NOMO-1 treated with DMSO at 0.1 percent for 48 hours (cell line): Measurements from ENCODE around the gene GSX1.
"Not testable (repeated sequence)": the region's sequence is repeated elsewhere in the genome, so short reads cannot be mapped to it uniquely, and the experiment has no call there.

Experiments
- DNase-seq: peaks from one replicate; lab custom pipeline; 2025; ENCODE audit not compliant: unreplicated experiment; lab: John Stamatoyannopoulos, UW

GSX1 gene

DNA sequence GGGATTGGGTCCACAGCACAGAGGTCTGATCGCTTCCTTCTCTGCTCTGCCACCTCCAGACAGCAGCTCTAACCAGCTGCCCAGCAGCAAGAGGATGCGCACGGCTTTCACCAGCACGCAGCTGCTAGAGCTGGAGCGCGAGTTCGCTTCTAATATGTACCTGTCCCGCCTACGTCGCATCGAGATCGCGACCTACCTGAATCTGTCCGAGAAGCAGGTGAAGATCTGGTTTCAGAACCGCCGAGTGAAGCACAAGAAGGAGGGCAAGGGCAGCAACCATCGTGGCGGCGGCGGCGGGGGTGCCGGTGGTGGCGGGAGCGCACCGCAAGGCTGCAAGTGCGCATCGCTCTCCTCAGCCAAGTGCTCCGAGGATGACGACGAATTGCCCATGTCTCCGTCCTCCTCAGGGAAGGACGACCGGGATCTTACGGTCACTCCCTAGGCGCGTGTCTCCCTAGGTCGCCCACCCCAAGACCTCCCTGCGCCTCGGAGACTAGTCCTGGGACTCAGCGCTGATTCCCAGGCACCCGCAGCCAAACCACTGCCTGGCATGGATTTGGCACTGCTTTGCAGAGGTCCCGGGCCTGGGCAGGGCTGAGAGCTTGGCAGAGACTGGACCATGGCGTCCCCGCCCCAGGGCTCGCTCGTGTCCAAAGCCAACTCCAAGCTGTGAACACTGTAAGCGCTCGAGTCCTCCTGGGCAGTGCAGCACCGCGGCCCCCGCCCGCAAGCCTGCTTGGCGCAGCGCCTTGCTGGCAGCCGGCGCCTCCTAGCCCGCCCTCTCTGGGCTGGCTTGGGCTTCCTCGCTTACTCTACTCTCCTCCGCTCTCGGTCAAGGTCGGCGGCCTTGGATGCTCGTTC, 1.5 kb downstream of the GSX1 start:
- DNase-seq = no peak

DNA sequence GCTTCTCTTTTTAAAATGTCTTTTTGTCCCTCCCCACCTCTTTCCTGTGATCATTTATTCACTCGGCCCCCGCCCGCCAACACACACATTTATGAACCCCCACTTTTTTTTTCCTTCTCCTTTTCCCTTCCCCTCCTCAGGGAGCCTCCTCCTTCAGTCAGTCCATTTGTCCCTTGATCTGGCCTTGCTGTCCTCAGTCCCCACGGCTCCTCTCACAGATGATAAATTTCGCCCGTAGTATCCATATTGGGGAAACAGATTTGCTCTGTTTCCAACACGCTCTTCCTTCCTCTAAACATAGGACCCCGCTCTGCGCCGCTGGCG, 2.0 kb downstream of the GSX1 start:
- no peak for DNase-seq

DNA sequence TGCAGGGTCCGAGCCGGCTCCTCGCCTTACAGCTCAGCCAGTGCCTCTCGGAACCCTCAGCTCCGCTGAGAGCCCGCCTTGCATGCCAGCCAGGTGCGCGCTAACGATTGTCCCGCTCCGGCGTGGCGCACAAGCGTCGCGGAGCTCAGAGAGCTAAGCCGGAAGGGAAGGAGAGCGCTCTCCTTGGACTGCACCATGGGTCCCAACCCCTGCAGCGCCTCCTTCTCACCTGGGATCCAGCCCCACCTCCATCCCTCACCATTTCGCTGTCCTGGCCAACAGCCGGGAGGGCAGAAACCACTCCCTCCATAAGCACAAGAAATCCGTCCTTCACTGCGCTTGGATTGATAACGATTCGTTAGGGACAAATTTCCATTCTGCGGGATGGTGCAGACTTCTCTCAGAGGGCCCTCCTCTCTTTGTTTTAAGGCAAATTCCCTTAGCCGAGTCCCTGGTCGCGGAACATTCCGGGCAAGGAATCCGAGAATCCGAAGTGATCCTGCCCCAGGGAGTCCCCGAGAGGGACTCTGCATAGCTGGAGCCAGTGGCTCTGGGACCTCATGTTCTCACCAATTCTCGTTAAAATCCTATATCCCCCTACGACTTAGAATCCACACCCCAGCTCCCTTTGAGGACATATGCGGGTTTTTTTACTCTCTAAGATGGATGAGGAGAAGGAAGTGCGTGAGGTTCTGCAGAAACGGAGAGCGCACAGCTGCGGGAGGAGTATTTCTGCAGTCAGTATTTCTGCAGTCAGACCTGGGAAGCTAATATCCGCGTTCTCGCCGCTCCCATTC, 2.8 kb downstream of the GSX1 start:
- DNase-seq = no peak

DNA sequence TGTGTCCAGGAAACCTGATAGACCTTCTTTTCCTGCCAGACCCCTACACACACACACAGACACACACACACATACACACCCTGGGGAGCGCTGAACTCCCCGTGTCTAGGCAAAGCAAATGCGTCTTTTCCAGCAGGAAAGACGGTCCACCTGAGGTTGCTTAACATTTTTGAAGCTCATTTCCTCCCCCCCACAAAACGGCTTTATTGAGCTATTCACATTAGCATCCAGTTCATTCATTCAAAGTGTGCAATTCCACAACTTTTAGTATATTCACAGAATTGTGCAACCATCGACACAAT, 3.4 kb downstream of the GSX1 start:
- no peak for DNase-seq

DNA sequence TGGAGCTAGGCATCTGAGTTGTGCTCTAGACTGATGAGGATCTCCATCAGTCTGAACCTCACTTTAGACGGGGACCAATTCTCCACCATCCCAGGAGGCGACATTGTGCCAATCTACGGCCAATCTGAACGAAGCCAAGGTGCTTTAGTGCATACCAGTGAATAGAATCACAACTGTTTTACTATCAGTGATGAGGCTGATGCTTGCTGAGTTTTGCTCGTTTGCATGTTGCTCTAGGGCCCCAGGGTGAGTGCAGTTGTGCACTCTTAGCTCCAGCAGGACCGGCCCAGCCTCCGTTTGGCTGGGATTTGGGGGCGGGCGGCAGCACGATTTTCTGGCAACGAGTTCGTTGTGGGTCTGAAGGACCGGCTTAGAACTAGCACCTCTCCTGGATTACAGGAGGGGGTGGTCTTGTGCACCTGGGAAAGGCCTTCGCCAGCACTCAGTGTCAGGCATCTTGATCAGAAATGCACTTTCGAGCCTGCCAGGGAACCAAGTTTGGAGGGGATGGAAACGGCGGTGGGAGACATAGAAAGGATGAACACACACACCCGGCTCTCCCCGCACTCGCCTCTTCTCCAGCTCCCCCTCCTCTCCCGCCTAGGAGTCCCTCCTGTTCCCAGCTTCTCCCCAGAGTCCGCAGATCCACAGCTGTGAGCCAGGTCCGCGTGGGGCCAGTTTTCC, 4.4 kb downstream of the GSX1 start:
- no peak for DNase-seq

DNA sequence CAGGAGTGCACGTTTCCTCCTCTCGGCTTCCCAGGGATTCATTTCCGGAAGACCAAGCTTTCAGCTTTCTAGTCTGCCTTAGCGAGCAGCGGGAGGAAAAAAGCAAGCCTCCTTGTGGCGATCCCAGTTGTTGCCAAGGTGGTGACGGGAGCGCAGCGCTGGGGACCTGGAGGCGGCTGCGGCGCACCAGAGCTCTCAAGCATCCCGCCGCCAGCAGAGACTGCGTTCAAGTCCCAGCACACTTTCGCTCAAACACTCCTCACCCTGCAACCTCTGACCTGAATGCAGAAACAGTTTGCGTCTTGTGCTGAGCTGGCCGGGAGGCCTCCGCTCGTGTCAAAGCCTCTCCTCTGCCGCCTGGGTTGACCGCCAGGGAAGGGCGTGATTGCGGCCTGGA, 4.9 kb downstream of the GSX1 start:
- no peak for DNase-seq

DNA sequence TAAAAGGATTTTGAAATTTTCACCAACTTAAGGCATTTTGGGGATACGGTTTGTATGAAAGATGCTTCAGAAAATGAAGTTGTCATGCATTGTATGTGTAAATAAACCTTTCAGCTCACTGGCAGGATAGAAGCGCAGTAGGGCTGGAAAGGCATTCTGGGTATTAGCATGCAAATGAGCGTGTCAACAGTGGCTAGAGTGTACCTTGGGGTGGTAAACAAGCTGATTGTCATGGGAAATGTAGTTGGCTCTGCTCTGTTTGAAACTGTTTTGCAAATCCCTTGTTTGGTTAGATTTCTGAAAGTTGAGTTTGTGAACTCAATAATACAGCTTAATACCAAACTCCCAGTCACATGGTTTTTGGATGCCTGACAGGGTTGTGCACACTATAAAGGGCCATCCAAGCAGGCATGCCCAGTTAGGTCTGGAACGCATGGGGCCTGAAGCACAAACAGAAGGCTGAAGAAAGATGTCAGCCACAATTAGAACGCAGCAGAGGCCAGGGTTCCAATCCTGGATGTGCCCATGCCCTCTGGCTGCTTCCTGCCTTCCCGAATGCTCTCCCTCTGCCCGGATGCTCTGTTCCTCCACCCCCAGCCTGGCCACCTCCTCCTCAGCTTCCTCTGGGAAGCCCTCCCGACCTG, 14.6 kb downstream of the GSX1 start:
- no peak for DNase-seq

DNA sequence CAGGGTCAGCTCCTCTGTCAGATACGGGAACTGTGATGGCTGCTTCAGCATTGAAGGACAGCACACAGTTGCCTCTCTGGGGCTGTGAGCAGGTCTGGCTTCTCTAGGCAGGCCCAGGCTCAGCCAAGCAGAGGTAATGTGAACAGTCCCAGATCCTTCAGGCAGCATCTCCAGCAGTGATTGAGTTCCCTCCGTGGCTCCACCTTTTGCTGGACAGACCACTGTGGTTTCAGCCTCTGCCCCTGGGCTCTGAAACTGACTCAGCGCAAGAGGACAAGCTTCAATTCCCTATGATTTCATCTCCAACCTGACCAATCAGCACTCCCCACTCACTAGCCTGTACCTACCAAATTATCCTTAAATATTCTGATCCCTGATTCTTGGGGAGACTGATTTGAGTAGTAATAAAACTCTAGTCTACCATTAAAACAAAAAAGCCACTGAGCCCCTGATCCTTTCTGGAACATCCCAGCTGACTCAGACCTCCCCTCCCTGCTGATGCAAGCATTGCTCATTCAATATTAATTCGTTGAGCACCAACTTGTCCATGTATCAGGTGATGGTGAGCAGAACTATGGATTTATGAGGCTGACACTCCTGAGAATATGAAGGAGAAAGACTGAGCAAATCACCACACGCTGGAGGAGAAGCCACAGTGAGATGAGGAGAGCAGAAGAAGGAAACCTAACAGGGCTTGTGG, 16.7 kb downstream of the GSX1 start:
- DNase-seq = no peak

DNA sequence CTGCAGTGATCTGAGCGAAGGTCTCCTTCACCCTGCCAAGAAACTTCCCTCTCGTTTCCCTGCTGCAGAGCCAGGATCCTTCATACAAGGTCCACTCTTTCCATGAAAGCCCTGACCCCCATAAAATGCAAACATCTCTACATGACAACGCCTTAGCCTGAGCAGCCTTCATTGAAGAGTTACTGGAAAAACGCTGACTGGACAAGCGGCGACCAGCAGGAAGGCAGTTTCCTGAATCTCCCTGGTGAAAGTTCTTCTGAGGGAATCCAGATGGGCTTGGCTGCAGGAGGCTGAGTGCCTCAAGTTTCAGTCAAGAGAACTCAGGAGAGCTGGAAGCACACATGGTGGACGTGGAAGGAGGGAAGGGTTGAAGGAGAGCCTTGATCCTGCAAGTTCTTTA, 17.7 kb downstream of the GSX1 start:
- DNase-seq = no peak

DNA sequence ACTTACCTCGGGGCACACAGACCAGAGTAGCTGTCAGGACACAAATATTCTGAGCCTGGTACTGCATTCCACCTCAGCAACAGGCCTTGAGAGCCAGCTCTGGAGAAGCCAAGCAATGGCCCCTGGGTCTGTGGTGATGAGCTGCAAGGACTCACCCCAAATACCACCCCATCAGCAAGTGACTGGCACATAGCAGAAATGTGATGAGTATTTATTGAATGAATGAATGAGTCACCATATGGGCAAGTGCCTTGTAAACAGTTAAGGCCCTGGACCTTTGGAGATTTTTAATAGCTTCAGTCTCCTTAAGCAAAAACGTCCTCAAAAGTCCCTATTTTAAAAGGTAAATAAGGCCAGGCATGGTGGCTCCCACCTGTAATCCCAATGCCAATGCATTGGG, 18.2 kb downstream of the GSX1 start:
- no peak for DNase-seq

DNA sequence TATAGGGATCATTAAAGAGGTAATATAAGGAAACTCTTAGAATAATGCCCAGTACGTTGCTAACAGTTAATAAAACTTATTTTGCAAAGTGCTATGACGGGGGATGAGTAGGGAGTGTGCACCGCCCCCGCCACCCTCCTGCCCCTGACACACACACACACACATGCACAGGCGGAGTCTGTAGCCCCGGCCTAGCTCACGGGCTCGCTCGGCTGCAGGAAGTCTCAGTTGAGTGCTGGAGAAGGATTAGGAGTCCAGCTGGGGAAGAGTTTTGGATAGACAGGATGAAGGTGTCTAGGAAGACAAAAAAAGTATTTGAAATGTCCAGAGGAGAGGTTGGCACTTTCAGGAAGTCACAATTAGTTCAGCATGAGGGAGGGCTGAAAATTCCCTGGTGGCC, 21.5 kb downstream of the GSX1 start:
- no peak for DNase-seq

DNA sequence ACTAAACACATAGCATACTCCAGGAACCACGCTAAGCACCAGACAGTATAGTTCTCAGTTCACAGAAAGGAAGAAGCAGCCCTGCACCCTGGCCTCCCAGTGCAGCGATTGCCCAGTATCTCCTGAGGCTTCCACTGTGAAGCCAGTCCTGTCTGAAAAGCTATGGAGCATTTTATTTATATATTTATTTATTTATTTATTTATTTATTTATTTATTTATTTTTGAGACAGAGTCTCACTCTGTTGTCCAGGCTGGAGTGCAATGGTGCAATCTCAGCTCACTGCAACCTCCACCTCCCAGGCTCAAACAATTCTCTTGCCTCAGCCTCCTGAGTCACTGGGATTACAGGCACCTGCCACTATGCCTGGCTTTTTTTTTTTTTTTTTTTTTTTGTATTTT, 25.5 kb downstream of the GSX1 start:
- DNase-seq = not testable (repeated sequence)

DNA sequence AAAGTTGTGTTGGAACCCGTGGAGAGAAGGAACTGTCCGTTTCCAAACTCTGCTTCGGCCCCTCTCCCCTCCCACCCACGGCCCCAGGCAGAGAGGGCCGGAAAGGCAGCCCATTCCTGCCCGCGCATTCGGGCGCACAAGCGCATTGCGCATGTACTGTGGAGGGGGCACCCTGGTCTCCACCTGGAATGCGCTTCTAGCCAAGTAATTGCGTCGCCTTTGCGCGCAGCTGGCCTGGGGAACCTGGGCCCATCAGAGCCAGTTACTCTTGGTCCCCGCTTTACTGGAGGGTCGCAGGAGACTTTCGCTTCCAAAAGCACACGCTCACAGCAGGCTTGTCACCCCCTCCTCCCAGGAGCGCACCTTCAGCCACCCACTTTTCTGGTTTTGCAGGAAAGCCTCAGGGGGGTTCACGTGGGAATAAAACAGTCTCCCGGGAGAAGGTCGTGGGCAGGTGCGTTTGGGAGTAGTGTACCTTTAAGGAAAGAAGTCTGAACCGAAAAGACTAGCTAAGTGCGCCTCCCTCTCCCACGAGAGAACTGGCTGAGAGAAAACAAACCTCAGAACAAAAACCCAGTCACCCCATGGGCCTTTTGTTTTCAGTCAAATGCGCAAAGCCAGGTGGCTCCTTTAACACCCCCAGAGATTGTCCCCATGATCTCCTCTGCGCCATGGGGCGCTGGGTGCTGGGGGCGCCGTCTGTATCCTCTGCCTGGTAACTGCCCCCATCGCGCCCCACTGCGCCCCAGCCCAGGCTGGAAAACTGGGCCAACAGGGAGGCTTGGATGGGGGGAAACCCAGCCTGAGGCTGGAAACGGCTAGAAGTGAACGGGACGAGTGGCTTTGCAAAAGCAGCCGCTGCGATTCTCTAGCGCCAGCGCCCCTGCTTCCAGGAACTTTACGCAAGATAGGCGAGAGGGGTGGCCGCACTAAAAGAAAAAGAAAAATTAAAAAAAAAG, 28.5 kb downstream of the GSX1 start:
- DNase-seq = no peak

DNA sequence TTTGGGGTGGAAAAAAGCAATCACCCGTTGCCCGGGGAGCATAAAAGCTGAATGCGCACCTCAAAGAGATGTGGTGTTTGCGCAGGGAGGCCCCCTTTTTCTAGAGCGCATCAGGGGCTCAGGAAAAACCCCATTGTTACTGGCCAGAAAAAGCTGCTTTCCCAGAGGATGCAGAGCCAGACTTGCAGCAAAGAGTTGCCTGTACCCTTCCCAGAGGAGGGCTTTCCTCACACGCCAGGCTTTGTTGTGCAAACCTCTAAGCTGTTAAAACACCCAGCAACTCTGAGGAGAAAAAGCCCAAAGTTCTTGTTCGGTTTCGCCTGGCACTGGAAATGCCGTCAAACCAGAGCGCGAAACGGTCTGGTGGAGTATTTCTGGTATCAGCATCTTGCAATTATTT, 29.3 kb downstream of the GSX1 start:
- DNase-seq = no peak

DNA sequence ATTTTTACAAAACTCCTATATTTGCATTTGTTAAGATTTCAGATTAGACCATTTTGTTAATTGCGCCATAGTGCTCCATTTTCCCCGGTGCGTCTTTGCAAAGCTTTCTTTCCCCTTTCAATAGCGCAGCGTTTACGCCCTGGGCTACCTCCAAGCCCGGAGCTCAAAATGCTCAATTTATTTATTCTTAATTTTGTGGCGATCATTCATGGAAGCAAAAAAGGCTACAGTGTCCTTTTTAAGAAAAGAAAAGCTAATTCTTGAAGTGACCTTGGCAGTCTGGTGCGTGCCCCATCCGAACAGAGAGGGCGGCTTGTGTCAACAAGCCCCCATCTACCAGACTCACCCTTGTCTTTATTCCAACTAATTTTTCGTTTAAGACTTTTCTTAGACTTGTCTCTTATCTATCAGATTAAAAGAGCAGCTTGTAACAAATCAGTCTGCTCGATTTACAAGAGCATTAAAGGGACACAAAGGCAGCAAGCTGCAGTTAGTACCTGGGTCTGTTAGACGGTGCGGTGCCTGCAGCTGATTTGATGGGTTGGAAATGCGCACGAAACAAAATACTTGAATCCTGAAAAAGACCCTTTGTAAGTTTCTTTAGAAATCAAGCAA, 30.1 kb downstream of the GSX1 start:
- DNase-seq = no peak

DNA sequence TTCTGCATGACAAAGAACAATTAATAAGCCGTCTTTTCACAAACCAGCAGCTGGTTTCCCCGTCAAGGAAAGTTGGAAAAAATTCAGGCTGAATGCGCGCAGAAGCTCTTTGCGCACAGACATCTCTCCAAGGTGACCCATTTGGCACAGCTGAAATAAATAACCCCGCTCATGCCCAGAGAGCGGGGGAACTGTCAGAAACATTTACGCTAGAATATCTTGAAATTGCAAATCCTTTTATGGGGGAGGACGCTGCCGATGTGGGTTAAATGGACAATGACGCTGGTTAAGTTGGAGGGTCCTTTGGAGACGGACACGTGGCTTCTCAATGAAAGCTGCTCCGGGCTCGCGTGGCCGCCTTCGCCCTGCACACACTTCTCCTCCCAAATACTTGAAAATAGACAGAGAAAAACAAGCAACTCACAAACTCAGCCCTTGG, 30.6 kb downstream of the GSX1 start:
- DNase-seq = no peak

DNA sequence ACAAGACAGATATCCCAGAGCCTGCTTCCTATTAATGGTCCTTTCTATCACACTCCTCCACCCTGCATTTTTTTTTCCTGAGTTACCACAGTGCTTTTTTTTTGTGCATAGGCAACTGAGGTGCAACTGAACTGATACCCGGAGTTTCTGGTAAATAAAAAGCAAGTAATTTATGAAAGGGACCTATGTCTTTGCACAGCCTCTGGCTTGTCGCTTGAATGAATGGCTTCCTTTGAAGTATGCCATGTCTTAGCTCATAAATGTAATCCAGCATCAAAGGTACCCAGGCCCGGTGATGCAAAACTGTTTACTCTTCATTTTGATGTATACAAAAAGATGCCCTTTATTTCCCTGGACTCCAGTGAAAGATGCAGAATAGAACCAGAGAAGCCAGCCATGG, 31.8 kb downstream of the GSX1 start:
- no peak for DNase-seq

DNA sequence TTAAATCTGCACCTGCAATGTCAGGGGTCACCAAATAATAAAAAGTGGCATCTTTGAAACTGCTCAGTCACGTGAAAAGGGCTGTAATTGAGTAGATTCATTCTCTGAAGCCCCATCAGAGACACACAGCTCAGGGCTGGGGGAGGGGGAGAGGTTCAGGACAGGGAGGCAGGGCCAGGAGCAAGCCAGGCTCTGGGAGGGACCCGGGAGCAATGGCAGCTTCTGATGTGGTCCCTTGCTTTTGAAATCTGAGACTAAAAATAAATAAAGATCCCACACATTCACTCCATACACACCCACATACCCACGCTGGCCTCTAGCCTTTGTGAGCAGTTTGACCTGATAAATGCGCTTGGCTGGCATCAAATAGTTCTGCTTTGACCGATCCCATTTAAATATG, 32.8 kb downstream of the GSX1 start:
- no peak for DNase-seq
